Heart left ventricle (tissue), 16 donors: ENCODE results near the gene MID2. TPM values are rescaled to one million over a fixed set of nuclear protein-coding genes. Genes with fewer than 3 reads are reported as not detected.

Experiments used
- ATAC-seq, 4 donors: fragments of 200-7000 bp; cut with Tn5 transposase; one replicate each; pipeline ENCODE4 v1.9.1; 2020 to 2022; ENCODE audit warnings: moderate library complexity in 4 of 4, mild to moderate bottlenecking in 3 of 4, moderate number of reproducible peaks in 1 of 4
- DNase-seq, 5 donors: peaks; one replicate each; pipeline ENCODE4 v3.0.0-alpha.2; 2020
- H3K27ac ChIP-seq, 12 donors: fragments of 200-600 bp; sonication (generic) in 4 of 12; one replicate each; pipeline versions ENCODE4 v1.5.0 to v1.8.0; 2016 to 2022; ENCODE audit warnings: mild to moderate bottlenecking in 2 of 12
- H3K27me3 ChIP-seq, 9 donors: fragments of 200-600 bp; sonication (generic) in 2 of 9; one replicate each; pipeline versions ENCODE4 v1.5.1 to v1.8.0; 2016 to 2022; ENCODE audit warnings: mild to moderate bottlenecking in 3 of 9
- H3K36me3 ChIP-seq, 9 donors: fragments of 200-600 bp; sonication (generic) in 2 of 9; one replicate each; pipeline versions ENCODE4 v1.5.0 to v1.8.0; 2018 to 2022; ENCODE audit warnings: mild to moderate bottlenecking in 2 of 9
- H3K4me1 ChIP-seq, 12 donors: fragments of 200-600 bp; sonication (generic) in 4 of 12; one replicate each; pipeline versions ENCODE4 v1.5.0 to v1.8.0; 2016 to 2022; ENCODE audit warnings: mild to moderate bottlenecking in 3 of 12
- H3K4me3 ChIP-seq, 12 donors: fragments of 200-600 bp; sonication (generic) in 4 of 12; one replicate each; pipeline versions ENCODE4 v1.5.0 to v1.8.0; 2017 to 2022; ENCODE audit warnings: mild to moderate bottlenecking in 9 of 12, moderate library complexity in 4 of 12
- H3K9me3 ChIP-seq, 12 donors: fragments of 200-600 bp; sonication (generic) in 4 of 12; one replicate each; pipeline versions ENCODE4 v1.5.0 to v1.8.0; 2016 to 2022; ENCODE audit warnings: mild to moderate bottlenecking in 1 of 12
- POLR2A ChIP-seq, 2 donors: fragments of 450-650 bp; IDR thresholded peaks; one replicate each; pipeline ENCODE4 v1.6.1; 2017; ENCODE audit warnings: antibody characterized with exemption in 2 of 2, mild to moderate bottlenecking in 2 of 2, moderate library complexity in 2 of 2
- WGBS, 4 donors: extraction: QIAGEN DNeasy Blood & Tissue Kit in 2 of 4; methylation state at CpG; one replicate each; pipeline versions ENCODE4 v1.1.5 to v1.1.7; 2013 to 2018; 5-methylcytosine and 5-hydroxymethylcytosine counted together
- intact Hi-C, 10 donors: fragments of 100-400 bp; cut with DNase I; formaldehyde crosslinking; loops; one replicate each; pipeline versions ENCODE4 v1.11.1 to v1.14.2; 2022
- polyA plus RNA-seq, 2 donors: library from polyadenylated mRNA; stranded (reverse); fragments of 200-250 nt; gene quantifications; one replicate each; pipeline ENCODE4 v1.2.3, GENCODE V29; 2013
- total RNA-seq, 9 donors: library from RNA; depleted of rRNA in 2 of 9; stranded (reverse); fragments of >200 nt in 2 of 9; fragmentation: NEBNext Ultra II Directional in 3 of 9; extraction: Animal tissue kit (Norgen Biotek cat#: 25700) in 3 of 9; gene quantifications; one replicate each; pipeline versions ENCODE4 v1.1.0 to v1.2.4, GENCODE V29; 2016 to 2023
- TF ChIP-seq, protein P1 (sequence below), 12 donors: fragments of 200-600 bp; sonication (generic) in 4 of 12; IDR thresholded peaks; one replicate each; pipeline versions ENCODE4 v1.5.0 to v1.8.0; 2018 to 2022; ENCODE audit warnings: antibody characterized with exemption in 12 of 12, mild to moderate bottlenecking in 5 of 12
- donor health status: ischemic (EF 13 %, LVEDD 7.1; RV severe dilation, severe dysfunction).
- donor health status: healthy with polysubstance abuse.
- donor health status: DM: no; HTN: yes; CAD: no.
- donor health status: DM: no; HTN: no; CAD: no.
- donor health status: ischemic (EF 25% LVEDD 6.9; RV normal size, moderate dysfunction).
- donor health status: ischemic (EF 25% LVEDD 5.7; RV mildly dilated, moderate dysfunction).
- donor health status: healthy.
- donor health status: DM: yes; HTN: yes; CAD: no.
- donor health status: ischemic (EF 35%, LVEDD 5.7; RV mildly dilated, moderate dysfunction).
- donor health status: nonischemic (EF 11% LVEDD 7.7; RV severe dilation, severe dysfunction).
- donor health status: DM: yes; HTN: yes; CAD: no.
- donor health status: PGD.
- donor health status: ischemic (EF 29% LVEDD 5.4; RV normal size, mild dysfunction).
- donor health status: nonischemic (EF 23%, LVEDD 6.1; RV moderate dilation, normal function).

MID2 gene
- total and polyA plus RNA-seq, 11 donors: 0.53 to 16.2 (median 4.2) TPM

DNA sequence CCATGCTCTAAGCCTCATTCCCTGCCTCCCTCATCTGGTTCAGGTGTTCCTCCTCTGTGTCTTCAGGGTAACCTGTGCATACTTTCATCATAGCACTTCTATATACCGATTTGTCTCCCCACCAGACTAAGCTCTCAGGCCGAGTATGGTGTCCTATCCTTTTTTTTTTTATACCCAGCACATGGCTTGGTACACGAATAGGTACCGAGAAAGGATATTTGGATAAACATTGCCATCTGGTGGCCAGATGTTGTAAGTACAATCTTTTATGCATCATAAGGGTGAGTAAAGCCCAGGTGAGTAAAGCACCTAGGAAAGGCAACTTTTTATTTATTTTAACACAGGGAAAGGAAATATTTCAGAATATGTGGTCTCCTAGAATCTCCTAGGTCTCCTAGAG lies 68.4 kb downstream of the MID2 start:
- Histone ChIP-seq H3K27me3 (peaks cover 0 to 24% (median 0%) of the 10 kb centered on the region in 9 donors), H3K4me3 (no peak overlapping the region), H3K36me3 (peaks cover 0 to 3% (median 0%) of the 10 kb centered on the region in 9 donors), H3K4me1 (no peaks in the 10 kb centered on the region), H3K9me3 (peaks cover 0 to 13% (median 0%) of the 10 kb centered on the region in 12 donors), H3K27ac (no peak overlapping the region)
- peak in 3 of 4 donors; percentile 48 to 59 (median 51) for ATAC-seq
- DNase-seq: peak in 1 of 5 donors; percentile 5
- 15 to 25% (median 19%) methylated on average over 4 of the region's 4 CpGs for WGBS, 4 donors
- TF ChIP-seq, protein P1, sequence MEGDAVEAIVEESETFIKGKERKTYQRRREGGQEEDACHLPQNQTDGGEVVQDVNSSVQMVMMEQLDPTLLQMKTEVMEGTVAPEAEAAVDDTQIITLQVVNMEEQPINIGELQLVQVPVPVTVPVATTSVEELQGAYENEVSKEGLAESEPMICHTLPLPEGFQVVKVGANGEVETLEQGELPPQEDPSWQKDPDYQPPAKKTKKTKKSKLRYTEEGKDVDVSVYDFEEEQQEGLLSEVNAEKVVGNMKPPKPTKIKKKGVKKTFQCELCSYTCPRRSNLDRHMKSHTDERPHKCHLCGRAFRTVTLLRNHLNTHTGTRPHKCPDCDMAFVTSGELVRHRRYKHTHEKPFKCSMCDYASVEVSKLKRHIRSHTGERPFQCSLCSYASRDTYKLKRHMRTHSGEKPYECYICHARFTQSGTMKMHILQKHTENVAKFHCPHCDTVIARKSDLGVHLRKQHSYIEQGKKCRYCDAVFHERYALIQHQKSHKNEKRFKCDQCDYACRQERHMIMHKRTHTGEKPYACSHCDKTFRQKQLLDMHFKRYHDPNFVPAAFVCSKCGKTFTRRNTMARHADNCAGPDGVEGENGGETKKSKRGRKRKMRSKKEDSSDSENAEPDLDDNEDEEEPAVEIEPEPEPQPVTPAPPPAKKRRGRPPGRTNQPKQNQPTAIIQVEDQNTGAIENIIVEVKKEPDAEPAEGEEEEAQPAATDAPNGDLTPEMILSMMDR (IDR thresholded peaks at IDR 0.05): peak; percentile 40 to 75 (median 61)
- TF ChIP-seq POLR2A (IDR thresholded peaks at IDR 0.05): no peak
- intact Hi-C loops: loop anchor here in 9 of 10 donors (2.0 to 10.0 kb wide), 14 partner anchors 69 to 1409 kb away; partner anchors contain the start of genes NCBP2L (in 2 of the 9), TSC22D3 (in 2 of the 9) and MID2 (in 1 of the 9)

DNA sequence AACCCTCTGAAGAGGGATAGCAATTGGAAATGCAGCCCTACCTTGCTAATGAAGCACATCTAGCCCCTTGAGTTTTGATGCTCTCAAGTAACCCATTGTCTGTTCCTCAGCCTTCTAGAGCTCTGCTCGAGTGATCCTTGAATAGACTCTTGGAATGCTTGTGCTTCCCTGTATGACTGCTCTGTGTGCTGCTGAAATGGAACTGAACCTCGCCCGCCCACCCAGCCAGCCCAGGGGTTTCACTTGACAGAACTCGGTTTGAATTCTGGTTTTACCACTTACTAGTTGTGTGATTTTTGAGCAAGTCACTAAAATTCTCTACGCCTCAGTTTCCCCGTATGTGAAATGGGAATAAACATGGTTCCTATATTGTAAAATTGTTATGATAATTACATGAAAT lies 77.1 kb downstream of the MID2 start:
- DNase-seq (no peak), ATAC-seq (no peak)
- no peak overlapping the region for H3K27ac ChIP-seq
- no peaks in the 10 kb centered on the region for H3K4me1 ChIP-seq
- peaks cover 0 to 25% (median 0%) of the 10 kb centered on the region in 9 donors for H3K36me3 ChIP-seq
- peaks cover 0 to 20% (median 0%) of the 10 kb centered on the region in 9 donors for H3K27me3 ChIP-seq
- H3K9me3 ChIP-seq: no peaks in the 10 kb centered on the region
- TF ChIP-seq, protein P1 (IDR thresholded peaks at IDR 0.05): no peak
- TF ChIP-seq POLR2A (IDR thresholded peaks at IDR 0.05): no peak
- no peak overlapping the region for H3K4me3 ChIP-seq
- intact Hi-C loops: no loop called here
- WGBS, 4 donors: 71 to 94% (median 83%) methylated on average over 6 of the region's 6 CpGs

DNA sequence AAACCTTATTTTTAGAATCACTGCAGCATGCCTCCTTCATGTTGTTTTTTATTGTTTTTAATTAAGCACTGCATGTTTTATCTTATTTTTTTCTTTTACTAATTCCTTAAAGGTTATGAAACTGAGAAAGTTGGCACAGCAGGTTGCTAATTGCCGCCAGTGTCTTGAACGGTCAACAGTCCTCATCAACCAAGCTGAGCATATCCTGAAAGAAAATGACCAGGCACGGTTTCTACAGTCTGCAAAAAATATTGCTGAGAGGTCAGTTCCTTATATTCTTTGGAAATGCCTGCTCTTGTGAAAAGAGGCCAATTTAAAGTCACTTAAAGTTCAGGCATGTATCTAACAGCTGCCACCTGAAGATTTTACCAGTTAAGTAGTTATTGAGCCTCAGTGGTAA lies 79.7 kb downstream of the MID2 start:
- peaks cover 0 to 17% (median 0%) of the 10 kb centered on the region in 9 donors for H3K27me3 ChIP-seq
- no peaks in the 10 kb centered on the region for H3K9me3 ChIP-seq
- no peak overlapping the region for H3K27ac ChIP-seq
- peaks cover 0 to 25% (median 0%) of the 10 kb centered on the region in 9 donors for H3K36me3 ChIP-seq
- 72 to 78% (median 77%) methylated on average over 3 of the region's 3 CpGs for WGBS, 4 donors
- ATAC-seq (no peak), DNase-seq (no peak)
- intact Hi-C loops: no loop called here
- H3K4me3 ChIP-seq: no peak overlapping the region
- no peaks in the 10 kb centered on the region for H3K4me1 ChIP-seq
- no peak for TF ChIP-seq POLR2A (IDR thresholded peaks at IDR 0.05)
- TF ChIP-seq, protein P1 (IDR thresholded peaks at IDR 0.05): no peak

DNA sequence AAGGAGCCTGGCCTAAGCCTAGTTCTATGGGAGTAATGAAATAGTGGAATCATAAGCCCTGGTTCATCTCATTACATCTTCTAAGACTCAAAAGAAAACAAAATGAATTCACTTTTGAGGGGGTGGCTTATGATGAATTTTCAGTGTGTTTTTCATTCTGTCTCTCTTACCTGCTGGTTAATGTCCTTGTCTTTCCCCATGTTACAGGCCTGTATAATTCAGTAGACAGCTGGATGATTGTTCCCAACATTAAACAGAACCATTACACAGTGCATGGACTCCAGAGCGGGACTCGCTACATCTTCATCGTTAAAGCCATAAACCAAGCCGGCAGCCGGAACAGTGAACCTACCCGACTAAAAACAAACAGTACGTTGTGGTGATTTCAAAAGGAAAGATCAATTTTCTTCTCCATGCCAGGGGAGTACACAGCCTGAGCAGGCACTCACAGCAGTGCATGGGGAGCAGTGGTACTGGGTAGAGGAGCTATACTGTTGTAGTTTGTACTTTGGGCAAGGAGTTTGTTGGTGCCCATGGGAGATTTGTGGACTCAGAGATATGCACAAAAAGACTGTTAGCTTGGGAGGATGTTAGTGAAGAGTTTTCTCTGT lies 98.6 kb downstream of the MID2 start:
- Histone ChIP-seq H3K9me3 (no peaks in the 10 kb centered on the region), H3K27ac (no peak overlapping the region), H3K4me1 (no peaks in the 10 kb centered on the region), H3K36me3 (peaks cover 0 to 41% (median 0%) of the 10 kb centered on the region in 9 donors), H3K27me3 (peaks cover 0 to 9% (median 0%) of the 10 kb centered on the region in 9 donors), H3K4me3 (no peak overlapping the region)
- ATAC-seq: no peak
- no peak for DNase-seq
- 87 to 97% (median 91%) methylated on average over 7 of the region's 7 CpGs for WGBS, 4 donors
- intact Hi-C loops: no loop called here
- TF ChIP-seq, protein P1 (IDR thresholded peaks at IDR 0.05): no peak
- no peak for TF ChIP-seq POLR2A (IDR thresholded peaks at IDR 0.05)
